GM21717 (cell line): Measurements from ENCODE around the gene KSR1.

Source experiments
- ATAC-seq: cut with Tn5 transposase; IDR thresholded peaks from one replicate; pipeline ENCODE4 v1.9.1; 2021; ENCODE audit warnings: mild to moderate bottlenecking, moderate library complexity; ENCODE audit not compliant: unreplicated experiment

Gene KSR1

DNA sequence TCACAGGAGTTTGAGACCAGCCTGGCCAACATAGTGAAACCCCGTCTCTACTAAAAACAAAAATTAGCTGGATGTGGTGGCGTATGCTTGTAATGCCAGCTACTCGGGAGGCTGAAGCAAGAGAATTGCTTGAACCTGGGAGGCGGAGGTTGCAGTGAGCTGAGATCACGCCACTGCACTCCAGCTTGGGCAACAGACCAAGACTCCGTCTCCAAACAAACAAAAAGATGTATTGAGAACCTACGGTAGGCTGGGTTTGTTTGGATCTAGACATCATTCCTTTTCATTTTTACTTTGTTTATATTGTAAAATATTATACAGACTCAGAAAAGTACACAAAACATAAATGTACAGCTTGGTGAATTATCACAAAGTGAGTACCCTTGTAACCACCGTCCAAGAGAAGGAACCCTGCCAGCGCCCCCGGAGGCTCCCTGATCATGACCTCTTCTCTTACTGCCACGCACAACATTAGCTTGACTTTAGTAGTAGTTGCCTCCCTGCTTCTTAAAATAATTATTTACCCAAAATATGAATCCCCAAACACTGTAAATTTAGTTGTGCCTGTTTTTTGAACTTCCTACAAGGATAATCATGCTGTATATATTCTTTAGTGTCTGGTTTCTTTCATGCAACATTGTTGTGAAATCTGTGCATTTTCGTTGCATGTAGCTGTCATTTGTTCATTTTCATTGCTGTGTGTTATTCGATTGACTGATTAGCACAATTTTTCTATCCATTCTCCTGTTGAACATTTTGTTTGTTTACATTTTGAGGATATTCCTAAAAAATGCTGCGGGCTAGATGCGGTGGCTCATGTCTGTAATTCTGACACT is 56.5 kb downstream of the KSR1 start:
- ATAC-seq: no peak

DNA sequence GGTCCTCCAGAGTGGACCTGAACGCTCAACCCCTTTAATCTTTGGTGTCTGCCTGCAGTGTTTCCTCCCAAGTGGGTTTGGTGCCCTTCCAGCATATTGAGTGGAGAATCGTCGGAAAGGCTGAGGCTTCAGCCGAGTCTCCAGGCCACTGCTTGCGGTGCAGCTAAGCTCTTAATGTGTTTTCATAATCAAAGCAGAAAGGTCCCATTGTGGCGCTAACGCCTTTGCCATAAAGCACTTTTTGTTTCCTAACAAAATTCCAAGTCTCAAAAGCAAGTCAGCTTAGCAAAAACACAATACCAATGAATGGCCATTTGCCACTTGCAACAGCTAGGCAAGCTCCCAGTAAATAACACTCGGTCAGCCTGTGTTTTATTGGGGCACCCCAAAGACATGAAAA is 57.6 kb downstream of the KSR1 start:
- no peak for ATAC-seq

DNA sequence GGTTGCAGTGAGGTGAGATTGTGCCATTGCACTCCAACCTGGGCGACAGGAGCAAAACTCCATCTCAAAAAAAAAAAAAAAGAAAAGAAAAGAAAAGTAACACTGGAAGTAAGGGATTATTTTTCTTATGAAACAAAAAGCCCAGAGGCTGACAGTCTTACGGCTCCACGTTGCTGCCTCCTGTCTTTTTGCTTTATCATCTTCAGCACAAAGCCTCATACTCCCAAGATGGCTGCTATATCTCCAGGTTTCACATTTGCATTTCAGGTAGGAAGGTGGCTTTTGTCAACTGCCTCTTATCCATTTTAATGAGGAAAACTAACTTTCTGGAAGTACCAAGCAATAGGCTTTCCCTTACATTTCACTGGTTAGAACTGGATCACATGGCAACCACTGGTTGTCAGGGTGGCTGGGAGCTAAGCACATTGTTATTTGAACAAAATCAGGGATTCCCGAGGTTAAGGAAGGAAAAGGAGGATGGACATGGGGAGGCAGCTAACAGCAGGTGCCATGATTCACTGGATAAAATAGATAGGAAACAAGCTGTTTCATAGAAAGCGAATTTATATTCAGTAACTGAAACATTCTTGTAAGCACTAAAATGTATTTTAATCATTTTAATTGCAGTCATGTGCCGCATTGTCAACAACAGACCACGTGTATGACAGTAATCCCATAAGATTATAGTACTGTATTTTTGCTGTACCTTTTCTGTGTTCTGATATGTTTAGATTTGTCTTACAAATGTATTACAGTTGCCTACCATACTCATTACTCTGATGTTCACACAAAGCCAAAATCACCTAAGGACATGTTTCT is 58.6 kb downstream of the KSR1 start:
- ATAC-seq: no peak

DNA sequence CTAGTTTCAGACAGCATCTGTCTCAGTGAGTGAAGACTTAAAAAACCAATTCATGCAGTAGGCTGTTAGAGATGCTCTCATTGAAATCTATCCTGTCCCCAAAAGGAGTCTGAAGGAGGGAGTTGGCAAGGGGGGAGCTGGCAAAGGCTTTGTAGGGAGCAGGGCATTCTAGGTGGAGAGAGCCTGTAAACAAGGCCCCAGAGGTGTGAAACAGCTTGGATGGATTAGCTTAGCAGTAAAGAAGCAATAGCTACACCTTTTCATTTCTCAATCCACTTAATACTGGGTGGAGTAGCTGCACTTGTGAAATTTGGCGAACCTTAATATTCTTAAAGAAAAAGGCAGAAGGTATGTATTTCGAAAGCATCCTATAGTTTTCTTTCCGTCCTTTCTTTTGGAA is 61.8 kb downstream of the KSR1 start:
- ATAC-seq: no peak

DNA sequence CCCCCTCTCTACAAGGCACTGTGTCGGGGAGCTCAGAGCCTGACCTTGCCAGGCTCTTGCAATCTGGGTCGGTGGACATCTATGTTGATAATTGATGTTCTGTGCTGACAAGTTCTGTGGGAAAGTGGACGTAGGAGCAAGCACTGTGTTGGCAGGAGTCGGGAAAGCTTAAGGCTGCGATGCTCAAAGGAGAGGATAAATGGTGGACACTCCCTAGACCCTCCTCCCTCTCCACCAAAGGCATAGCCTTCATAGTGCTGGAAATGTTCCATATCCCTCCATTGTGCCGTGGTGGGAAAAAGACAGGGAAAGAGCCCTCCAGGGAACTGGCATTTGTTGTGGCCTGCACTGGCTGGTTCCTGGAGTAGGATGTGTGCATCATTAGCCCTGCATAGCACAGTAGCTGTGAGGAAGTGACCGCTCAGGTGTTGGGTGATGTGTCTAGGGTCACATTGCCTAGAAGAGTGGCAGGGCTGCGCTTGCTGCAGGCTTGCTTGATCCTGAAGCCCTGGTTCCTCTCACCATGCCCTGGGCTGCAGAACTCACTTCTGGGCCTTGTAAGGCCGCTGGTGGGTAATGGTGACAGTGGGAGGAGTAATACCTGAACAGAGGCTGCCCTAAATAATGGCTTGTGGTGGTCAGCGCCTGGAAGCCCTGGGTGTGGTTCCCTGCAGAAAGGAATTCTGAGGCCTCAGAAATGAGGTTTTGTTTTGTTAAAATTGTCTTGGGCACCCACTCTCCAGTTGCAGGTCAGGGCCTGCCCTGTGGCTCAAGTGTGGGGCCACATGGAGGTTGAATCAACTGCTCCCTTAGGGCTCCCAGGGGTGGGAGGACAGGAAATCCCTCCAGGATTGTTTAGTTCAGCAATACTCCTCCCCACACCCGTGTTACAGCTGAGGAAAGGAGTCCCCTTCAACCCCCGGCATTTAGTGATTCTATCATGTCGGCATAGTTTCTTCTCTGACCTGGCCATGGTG is 62.6 kb downstream of the KSR1 start:
- ATAC-seq: no peak

DNA sequence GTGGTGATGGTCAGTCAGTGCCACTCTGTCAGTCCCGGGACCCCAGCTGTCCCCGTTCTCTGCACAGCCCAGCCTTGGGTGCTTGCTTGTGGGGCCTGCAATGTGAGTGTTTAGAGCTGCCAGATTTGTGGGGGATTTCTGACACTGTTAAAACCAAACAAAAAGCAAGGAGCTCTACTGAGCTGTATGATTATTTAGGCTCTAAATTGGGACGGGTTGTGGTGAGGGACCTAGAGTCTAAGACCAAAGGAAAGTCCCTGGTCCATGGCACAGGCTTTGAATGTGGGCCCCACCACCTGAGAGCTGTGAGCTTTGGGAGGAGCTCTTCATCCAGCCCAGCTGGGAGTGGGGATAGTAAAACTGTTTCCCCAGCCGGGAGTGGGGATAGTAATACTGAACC is 63.3 kb downstream of the KSR1 start:
- ATAC-seq: no peak

DNA sequence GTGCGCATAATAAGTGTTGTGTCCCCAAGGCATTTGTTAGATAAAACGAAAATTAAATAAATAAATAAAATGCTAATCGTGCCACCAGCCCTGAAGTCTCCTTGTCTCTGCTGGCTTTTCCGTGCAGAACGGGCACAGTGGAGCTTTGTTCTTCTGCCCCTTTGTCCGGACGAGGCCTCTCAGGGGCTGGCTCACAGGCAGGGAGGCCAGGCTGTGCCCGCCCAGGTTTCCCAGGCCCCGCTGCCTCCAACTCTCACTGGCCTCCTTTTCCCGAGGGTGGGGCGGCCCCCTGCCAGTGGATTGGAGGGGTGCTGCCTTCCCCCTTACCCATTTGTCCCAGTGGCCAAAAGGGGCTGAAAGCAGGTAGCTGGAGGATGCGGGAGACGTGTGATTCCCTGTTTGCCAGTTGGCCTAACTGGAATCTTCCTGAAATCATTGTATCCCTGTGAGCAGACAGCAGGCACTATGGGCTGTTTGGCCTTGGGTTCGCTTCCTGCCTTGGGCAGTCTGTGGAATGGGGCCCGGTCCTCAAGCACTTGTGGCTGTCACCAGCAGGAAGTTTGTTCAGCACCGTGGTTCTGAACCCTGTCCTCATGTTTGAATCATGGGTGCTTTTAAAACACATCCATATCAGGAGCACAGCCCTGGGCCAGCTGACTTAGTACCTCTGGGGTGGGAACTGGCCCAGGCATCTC is 64.4 kb downstream of the KSR1 start:
- ATAC-seq: no peak

DNA sequence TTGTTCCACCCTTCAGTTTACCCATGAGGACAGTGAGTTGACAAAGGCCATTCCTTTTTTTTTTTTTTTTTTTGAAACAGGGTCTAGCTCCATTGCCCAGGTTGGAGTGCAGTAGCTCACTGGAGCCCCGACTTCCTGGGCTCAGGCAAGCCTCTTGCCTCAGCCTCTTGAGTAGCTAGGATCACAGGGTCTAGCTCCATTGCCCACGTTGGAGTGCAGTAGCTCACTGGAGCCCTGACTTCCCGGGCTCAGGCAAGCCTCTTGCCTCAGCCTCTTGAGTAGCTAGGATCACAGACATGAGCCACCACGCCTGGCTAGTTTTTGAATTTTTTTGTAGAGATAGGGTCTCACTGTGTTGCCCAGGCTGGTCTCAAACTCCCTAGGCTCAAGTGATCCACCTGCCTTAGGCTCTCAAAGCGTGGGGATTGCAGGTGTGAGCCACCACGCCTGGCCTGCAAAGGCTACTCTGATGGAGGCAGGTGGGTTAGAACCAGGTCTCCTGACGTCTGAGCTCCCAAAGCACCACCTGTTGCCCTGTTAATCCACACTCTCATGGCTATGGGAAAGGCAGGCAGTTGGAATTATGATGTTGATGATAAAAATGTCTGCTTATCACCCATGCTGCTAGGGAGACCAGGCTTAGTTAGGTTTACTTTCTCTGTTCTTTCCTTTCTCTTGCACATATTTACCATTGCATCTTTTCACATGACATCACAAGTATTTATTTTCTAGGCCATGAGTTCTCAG is 65.2 kb downstream of the KSR1 start:
- ATAC-seq: no peak

DNA sequence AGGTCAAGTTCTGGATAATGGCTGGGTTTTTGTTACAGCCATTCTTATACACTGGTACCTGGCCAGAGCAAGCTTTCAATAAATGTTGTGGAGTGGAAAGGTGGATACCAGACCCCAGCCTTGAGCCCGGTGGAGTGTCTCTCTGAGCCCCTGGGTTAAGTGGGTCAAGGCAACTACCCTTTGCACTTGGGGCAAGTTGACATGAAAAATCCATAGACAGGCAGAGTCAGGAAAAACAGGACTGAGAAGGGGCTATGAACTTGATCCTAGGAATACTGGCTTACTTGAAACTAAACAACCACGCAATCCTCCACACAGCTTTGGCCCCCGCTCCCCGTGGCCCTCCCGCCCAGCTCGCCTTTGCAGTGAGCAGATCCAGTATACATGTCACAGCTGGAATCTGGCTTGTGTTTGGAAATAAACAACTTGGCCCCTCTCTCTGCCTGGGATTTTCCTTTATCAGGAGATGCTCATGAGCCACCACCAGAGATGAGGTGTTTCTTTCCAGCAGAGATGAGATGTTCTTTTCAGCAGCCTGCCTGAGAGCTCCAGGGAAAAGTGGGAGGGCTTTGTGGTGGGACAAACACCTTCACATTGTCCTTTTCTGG is 65.9 kb downstream of the KSR1 start:
- ATAC-seq: no peak

DNA sequence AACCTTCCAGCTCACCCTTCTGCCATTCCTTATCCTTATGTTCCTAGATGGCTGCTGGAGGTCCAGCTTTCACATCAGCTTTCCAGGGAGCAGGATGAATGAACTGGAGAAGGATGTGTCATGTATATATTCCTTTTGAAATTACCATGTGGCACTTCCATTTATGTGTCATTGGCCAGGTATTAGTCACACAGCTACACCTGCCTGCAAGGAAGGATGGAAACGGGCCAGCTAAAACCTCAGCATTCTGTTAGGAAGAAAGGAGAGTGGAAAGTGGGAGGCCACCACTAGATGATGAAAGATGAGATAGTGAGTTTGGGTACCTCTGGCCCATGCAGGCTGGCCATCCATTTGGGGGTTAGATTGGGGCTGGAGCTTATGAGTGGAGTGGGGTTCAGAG is 67.5 kb downstream of the KSR1 start:
- no peak for ATAC-seq

DNA sequence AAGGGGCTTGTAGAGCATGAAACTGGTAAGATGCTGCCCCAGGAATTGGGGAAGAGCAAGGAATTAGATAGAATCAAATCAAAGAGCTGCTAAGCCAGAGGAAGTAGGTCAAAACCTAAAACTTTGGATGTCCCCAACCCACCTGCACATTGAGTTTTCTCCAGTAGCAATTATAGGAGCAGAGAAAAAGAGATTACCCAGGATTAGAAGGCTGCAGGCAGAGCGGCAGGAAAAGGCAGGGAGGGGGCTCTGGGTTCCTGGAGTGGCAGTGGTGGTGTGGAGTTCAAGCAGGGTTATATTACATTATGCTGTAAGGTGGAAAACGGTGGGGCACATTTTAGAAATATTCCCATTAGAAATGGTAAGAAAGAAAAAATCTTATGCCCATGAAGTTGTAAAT is 68.3 kb downstream of the KSR1 start:
- ATAC-seq: no peak

DNA sequence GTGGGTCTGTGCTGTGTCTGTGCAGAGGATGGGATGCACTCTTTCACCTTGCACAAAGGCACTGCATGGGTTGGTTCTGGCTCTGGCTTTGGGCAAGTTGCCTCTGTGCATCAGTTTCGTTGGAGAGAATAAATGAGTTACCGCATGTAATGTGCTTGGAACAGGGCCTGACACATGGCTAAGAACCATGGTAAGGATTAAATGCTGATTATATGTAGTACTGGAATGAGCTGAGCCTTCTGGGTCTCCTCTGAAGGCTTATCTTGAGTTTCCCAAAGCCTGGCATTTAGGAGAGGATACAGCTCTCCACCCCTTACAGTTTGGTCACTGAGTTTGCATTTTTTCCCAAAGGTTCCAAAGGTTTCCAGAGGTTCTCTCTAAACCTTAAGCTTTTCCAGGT is 69.1 kb downstream of the KSR1 start:
- ATAC-seq: no peak

DNA sequence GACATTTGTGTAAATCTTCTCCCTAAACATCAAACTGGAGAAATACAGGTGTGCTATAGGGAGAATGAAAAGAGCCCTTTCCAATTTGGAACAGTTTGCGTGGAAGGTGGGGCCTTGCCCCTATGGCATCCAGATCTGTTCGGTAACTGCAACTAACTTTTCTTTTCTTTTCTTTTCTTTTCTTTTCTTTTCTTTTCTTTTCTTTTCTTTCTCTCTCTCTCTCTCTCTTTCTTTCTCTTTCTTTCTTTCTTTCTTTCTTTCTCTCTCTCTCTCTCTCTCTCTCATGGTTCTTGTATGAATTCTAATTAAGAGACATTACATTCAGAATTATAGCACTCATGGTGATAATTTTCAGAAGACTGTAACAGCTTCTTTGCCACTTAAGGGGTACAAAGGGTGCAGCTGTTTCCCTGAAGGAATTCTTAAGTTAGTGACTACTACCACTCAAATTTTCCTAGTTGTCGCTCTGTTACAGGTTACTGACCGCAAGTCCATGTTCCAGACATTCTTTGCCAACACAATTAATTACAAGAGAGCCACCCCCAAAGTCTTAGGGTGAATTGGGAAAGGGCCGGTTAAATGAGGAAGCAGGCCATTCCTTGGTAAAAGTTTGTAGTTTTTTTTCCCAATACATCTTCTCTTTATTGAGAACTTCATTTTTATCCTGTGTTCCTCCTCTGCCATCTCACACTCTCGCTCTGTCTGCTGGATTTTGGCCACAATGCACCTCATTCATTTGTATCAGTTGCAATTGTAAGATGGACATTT is 69.8 kb downstream of the KSR1 start:
- ATAC-seq: no peak

DNA sequence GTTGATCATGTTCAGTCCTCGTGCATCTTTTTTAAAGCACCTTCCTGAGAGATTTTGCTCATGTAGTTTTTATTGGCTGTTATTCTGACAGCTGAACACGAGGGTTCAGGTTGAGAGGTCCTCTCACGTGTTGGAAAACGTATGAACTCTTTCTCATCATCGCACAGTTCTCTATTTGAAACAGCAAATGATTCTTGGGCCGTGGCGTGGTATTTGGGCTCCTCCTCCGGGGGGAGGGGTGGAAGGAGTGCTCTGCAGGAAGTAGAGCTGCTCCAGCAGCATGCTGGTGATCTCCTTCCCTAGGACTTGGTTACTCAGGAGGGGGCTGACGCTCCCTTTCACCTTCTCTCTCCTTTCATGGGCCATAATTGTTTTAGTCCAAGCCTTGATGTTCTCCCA is 70.4 kb downstream of the KSR1 start:
- ATAC-seq: peak; percentile 57

DNA sequence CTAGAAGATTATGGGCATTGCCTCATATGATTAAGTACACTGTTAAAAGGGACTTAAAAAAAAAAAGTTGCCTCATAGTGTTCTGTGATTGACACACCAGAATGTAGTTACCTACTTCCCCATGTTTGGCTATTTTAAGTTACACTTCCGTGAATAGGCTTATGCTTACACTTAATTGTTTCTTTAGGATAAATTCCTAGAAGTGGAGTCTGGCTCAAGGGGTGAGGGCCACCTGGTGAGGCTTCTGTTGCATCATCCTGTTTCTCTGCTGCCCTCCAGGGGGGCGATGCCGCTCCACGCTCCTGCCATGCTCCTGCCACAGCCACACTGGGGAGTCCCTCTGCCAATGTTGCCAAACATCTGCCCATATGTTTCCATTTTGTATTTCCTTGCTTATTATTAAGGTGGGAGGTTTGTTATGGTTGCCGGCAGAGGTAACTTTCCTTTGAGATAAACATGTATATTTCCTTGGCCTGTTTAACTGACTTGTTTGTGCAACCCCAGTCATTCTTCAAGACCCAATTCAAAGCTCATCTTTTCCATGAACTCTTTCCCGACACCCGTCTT is 73.1 kb downstream of the KSR1 start:
- no peak for ATAC-seq

DNA sequence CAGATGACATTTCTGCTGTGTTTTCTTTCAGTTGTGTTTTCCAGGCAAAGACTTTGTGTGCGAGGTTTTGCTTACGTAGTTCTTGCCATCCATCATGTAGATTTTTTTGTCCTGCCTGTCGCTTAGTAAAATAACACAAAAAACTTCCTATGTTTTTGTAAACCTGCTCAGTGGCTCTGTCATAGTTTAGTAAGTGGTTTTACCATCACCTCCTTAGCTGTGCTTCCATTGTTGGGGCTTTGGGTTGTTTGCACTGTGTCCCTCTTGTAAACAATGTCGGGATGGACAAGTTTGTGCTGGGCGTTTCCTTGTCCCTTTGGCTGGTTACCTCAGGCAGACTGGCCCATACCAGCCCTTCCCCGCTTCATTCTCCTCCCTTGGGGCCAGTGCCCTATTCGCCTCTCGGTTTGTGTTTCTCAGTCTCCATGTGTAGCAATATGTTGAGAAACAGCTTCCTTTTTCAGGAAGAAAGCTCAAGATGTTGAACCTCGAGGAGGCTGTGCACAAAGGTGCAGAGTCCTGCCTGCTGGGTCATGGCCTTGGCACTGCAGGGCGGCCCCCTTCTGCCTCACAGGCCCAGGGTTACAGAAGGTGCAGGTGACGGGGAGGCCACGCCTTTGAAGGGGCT is 74.6 kb downstream of the KSR1 start:
- no peak for ATAC-seq

DNA sequence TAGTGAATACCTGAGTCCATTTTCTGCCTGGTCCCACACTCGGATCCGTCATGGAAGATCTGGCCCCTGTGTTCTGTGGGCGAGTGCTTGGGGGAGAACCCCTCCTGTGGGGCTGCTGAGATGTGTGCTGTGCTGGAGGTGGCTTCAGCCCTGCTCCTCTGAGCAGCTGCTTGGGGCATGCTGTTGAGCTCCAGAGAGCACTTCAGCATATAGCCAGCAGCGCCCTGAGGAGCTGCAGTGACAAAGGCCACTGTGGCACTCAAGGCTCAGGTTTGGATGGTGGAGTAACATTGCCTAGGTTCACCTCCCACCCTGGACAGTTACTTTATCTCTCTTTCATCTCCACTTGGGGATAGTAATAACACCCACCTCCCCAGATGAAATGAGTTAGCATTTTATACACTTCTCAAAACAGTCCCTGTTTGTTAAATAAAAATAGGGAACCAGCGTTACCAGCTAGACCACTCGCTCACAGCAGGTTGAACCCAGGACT is 75.3 kb downstream of the KSR1 start:
- ATAC-seq: no peak
